Neural progenitor cell (in vitro differentiated cells): ENCODE data around the gene LBH.

Source experiments
- EZH2 ChIP-seq: fragments of 200-600 bp; sonication (generic); IDR thresholded peaks from 2 replicates; pipeline ENCODE4 v1.6.1; 2017; ENCODE audit warnings: antibody characterized with exemption, mild to moderate bottlenecking, moderate library complexity
- TF ChIP-seq, protein P1 (sequence below): fragments of 200-600 bp; sonication (generic); IDR thresholded peaks from 2 replicates; pipeline ENCODE4 v1.5.1; 2017; ENCODE audit warnings: antibody characterized with exemption, mild to moderate bottlenecking

DNA sequence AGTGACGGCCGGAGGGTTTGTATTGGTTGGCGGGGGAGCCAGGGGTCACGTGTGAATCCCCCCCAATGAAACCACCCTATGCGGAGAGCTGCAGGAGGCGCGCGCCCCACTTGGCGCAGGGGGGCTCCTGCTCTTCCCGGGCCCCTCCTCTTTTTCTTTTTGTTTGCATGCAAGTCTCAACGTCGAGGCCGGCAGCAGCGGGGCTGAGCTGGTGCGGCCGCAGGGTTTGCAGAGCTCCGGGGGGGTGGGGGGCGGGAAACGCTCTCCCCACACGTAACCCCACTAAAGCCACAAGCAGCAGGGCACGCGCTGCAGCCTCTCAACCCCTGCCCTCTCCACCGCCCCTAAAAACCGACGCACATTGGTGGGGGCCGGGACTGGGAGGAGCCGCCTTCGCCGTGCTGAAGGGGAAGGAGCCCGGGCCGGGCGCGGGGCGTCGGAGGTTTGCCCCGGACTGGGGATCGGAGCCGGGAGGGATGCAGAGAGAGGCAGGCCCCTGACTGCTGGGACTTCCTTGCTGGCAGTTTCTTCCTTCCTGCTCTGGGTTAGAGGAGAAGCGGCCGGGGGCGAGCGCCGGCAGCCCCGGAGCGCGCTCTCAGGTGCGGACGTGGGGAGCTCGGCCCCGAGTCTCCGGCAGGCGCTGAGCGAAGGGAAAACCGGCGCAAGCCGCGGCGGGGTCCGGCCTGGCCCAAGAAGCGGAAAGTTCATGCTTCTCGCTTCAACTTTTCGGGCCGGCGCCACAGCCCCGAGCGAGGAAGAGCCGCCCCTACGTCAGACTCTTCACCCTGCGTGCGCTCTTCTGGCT is 864 bp downstream of the LBH start:
- peak; percentile 86 for TF ChIP-seq EZH2
- TF ChIP-seq, protein P1, sequence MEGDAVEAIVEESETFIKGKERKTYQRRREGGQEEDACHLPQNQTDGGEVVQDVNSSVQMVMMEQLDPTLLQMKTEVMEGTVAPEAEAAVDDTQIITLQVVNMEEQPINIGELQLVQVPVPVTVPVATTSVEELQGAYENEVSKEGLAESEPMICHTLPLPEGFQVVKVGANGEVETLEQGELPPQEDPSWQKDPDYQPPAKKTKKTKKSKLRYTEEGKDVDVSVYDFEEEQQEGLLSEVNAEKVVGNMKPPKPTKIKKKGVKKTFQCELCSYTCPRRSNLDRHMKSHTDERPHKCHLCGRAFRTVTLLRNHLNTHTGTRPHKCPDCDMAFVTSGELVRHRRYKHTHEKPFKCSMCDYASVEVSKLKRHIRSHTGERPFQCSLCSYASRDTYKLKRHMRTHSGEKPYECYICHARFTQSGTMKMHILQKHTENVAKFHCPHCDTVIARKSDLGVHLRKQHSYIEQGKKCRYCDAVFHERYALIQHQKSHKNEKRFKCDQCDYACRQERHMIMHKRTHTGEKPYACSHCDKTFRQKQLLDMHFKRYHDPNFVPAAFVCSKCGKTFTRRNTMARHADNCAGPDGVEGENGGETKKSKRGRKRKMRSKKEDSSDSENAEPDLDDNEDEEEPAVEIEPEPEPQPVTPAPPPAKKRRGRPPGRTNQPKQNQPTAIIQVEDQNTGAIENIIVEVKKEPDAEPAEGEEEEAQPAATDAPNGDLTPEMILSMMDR = no peak
